Esophagus squamous epithelium (tissue), 4 donors: ENCODE results near the gene ADGRB3.

ENCODE experiments used
- CTCF ChIP-seq, 6 experiments: fragments of 450-650 bp in 4 of 6; fragments of 200-600 bp in 2 of 6; sonication (generic) in 2 of 6; IDR thresholded peaks; one replicate each; pipeline ENCODE4 v1.5.1; 2016 to 2019; ENCODE audit warnings: antibody characterized with exemption in 6 of 6, mild to moderate bottlenecking in 4 of 6, moderate library complexity in 4 of 6
- POLR2A ChIP-seq, 4 donors: fragments of 450-650 bp; IDR thresholded peaks; one replicate each; pipeline ENCODE4 v1.6.1; 2017; ENCODE audit warnings: antibody characterized with exemption in 4 of 4, mild to moderate bottlenecking in 4 of 4, moderate library complexity in 3 of 4

GRCh38 chr6:69012876-69013275 lies 377.8 kb downstream of the ADGRB3 start:
- TF ChIP-seq CTCF (IDR thresholded peaks at IDR 0.05) (no peak), POLR2A (IDR thresholded peaks at IDR 0.05) (no peak)
